Sigmoid colon (tissue), 7 donors: ENCODE measurements around the gene NTF3. TPM values are rescaled to one million over a fixed set of nuclear protein-coding genes. Genes with fewer than 3 reads are reported as not detected.

Experiments used
- DNase-seq: peaks from one replicate; pipeline ENCODE4 v3.0.0-alpha.2; 2019
- H3K27ac ChIP-seq, 4 donors: fragments of 200-600 bp; sonication (generic); one replicate each; pipeline ENCODE4 v1.5.1; 2016 to 2019; ENCODE audit warnings: mild to moderate bottlenecking in 1 of 4
- H3K27me3 ChIP-seq, 3 donors: fragments of 200-600 bp; sonication (generic); one replicate each; pipeline ENCODE4 v1.5.1; 2019; ENCODE audit warnings: mild to moderate bottlenecking in 1 of 3
- H3K36me3 ChIP-seq, 4 donors: fragments of 200-600 bp; sonication (generic); one replicate each; pipeline ENCODE4 v1.5.1; 2016 to 2019
- H3K4me1 ChIP-seq, 4 donors: fragments of 200-600 bp; sonication (generic); one replicate each; pipeline ENCODE4 v1.5.1; 2017 to 2019
- H3K4me3 ChIP-seq, 4 donors: fragments of 200-600 bp; sonication (generic); one replicate each; pipeline ENCODE4 v1.5.1; 2017 to 2019; ENCODE audit warnings: mild to moderate bottlenecking in 2 of 4, moderate library complexity in 1 of 4
- H3K9me3 ChIP-seq, 4 donors: fragments of 200-600 bp in 3 of 4; sonication (generic) in 3 of 4; one replicate each; pipeline versions ENCODE4 v1.5.1 to v1.6.1; 2013 to 2019
- EP300 ChIP-seq, 4 donors: sonication (generic); formaldehyde crosslinking; IDR thresholded peaks; one replicate each; pipeline ENCODE4 v1.6.1; 2017; ENCODE audit warnings: antibody characterized with exemption in 4 of 4
- POLR2A ChIP-seq, 2 donors: fragments of 450-650 bp; IDR thresholded peaks; one replicate each; pipeline ENCODE4 v1.6.1; 2016; ENCODE audit warnings: antibody characterized with exemption in 2 of 2, mild to moderate bottlenecking in 2 of 2, moderate library complexity in 2 of 2
- POLR2AphosphoS5 ChIP-seq, 4 donors: sonication (generic); formaldehyde crosslinking; IDR thresholded peaks; one replicate each; pipeline ENCODE4 v1.6.1; 2017; ENCODE audit warnings: antibody characterized with exemption in 4 of 4
- WGBS, 2 donors: extraction: QIAGEN DNeasy Blood & Tissue Kit; methylation state at CpG; one replicate each; pipeline ENCODE4 v1.1.7; 2013; 5-methylcytosine and 5-hydroxymethylcytosine counted together
- intact Hi-C: fragments of 100-400 bp; cut with DNase I; formaldehyde crosslinking; loops from one replicate; pipeline ENCODE4 v1.15.1; 2023
- polyA plus RNA-seq, 3 donors: library from polyadenylated mRNA; stranded (reverse); fragments of 200-250 nt; gene quantifications; one replicate each; pipeline ENCODE4 v1.2.3, GENCODE V29; 2013
- total RNA-seq, 4 donors: library from RNA; depleted of rRNA; stranded (reverse); fragments of >200 nt; gene quantifications; one replicate each; pipeline ENCODE4 v1.1.0, GENCODE V29; 2016
- TF ChIP-seq, protein P1 (sequence below), 4 experiments: fragments of 450-650 bp in 3 of 4; fragments of 200-600 bp in 1 of 4; IDR thresholded peaks; one replicate each; pipeline ENCODE4 v1.5.1; 2016 to 2019; ENCODE audit warnings: antibody characterized with exemption in 4 of 4, mild to moderate bottlenecking in 3 of 4, moderate library complexity in 2 of 4
- donor health status: healthy with polysubstance abuse.
- donor health status: Bipolar disorder and iron deficiency.
- donor health status: healthy.

NTF3 gene
- total and polyA plus RNA-seq, 7 donors = 0.71 to 1.8 (median 0.95) TPM; not detected in 2

DNA sequence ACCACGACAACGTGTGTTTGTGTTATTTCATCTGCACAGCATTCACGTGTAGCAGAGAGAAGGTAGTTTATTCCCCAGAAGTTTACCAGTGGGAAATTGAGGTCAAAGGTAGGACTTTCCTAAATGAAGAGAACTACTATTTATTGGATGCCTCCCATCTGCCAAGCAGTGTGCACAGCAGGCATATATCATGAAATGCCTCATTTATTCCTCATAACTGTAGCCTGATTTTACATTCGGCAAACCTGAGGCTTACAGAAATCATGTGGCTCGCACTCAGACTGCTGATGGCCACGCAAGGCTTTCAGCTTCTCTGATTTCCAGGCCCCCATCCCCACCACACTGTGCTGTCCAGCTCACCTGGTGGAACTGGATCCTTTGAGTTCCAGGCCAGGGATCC, 33.5 kb downstream of the NTF3 start:
- H3K9me3 ChIP-seq = no peaks in the 10 kb centered on the region
- H3K27me3 ChIP-seq = no peaks in the 10 kb centered on the region
- H3K27ac ChIP-seq = no peak overlapping the region
- no peaks in the 10 kb centered on the region for H3K4me1 ChIP-seq
- intact Hi-C loops = no loop called here
- TF ChIP-seq POLR2AphosphoS5 (IDR thresholded peaks at IDR 0.05) = no peak
- TF ChIP-seq, protein P1, sequence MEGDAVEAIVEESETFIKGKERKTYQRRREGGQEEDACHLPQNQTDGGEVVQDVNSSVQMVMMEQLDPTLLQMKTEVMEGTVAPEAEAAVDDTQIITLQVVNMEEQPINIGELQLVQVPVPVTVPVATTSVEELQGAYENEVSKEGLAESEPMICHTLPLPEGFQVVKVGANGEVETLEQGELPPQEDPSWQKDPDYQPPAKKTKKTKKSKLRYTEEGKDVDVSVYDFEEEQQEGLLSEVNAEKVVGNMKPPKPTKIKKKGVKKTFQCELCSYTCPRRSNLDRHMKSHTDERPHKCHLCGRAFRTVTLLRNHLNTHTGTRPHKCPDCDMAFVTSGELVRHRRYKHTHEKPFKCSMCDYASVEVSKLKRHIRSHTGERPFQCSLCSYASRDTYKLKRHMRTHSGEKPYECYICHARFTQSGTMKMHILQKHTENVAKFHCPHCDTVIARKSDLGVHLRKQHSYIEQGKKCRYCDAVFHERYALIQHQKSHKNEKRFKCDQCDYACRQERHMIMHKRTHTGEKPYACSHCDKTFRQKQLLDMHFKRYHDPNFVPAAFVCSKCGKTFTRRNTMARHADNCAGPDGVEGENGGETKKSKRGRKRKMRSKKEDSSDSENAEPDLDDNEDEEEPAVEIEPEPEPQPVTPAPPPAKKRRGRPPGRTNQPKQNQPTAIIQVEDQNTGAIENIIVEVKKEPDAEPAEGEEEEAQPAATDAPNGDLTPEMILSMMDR (IDR thresholded peaks at IDR 0.05) = no peak
- no peak for TF ChIP-seq POLR2A (IDR thresholded peaks at IDR 0.05)
- no peak for TF ChIP-seq EP300 (IDR thresholded peaks at IDR 0.05)
- no peak overlapping the region for H3K4me3 ChIP-seq
- DNase-seq = peak; percentile 5
- 55 to 82% methylated on average over 6 of the region's 6 CpGs for WGBS, 2 donors
- H3K36me3 ChIP-seq = no peaks in the 10 kb centered on the region

- no peaks in the 10 kb centered on the region for H3K27me3 ChIP-seq
- TF ChIP-seq POLR2A (IDR thresholded peaks at IDR 0.05) (no peak), EP300 (IDR thresholded peaks at IDR 0.05) (no peak), POLR2AphosphoS5 (IDR thresholded peaks at IDR 0.05) (no peak)
- TF ChIP-seq, protein P1 (IDR thresholded peaks at IDR 0.05) = no peak
- H3K4me1 ChIP-seq = no peaks in the 10 kb centered on the region
- intact Hi-C loops = no loop called here
- H3K27ac ChIP-seq = no peak overlapping the region
- DNase-seq = no peak
- 45 to 62% methylated on average over 5 of the region's 5 CpGs for WGBS, 2 donors
- no peak overlapping the region for H3K4me3 ChIP-seq
- no peaks in the 10 kb centered on the region for H3K9me3 ChIP-seq
- no peaks in the 10 kb centered on the region for H3K36me3 ChIP-seq
Measured at GRCh38 chr12:5466521-5466960, 34.6 kb downstream of the NTF3 start.

GRCh38 chr12:5467931-5468330, 36.0 kb downstream of the NTF3 start:
- WGBS, 2 donors = 54 to 76% methylated on average over 2 of the region's 2 CpGs
- no peak for DNase-seq
- no peak for TF ChIP-seq EP300 (IDR thresholded peaks at IDR 0.05)
- no peak for TF ChIP-seq POLR2A (IDR thresholded peaks at IDR 0.05)
- TF ChIP-seq POLR2AphosphoS5 (IDR thresholded peaks at IDR 0.05) = no peak
- TF ChIP-seq, protein P1 (IDR thresholded peaks at IDR 0.05) = no peak
- no peaks in the 10 kb centered on the region for H3K4me1 ChIP-seq
- H3K4me3 ChIP-seq = no peak overlapping the region
- no peaks in the 10 kb centered on the region for H3K27me3 ChIP-seq
- no peaks in the 10 kb centered on the region for H3K9me3 ChIP-seq
- intact Hi-C loops = no loop called here
- no peaks in the 10 kb centered on the region for H3K36me3 ChIP-seq
- no peak overlapping the region for H3K27ac ChIP-seq

DNA sequence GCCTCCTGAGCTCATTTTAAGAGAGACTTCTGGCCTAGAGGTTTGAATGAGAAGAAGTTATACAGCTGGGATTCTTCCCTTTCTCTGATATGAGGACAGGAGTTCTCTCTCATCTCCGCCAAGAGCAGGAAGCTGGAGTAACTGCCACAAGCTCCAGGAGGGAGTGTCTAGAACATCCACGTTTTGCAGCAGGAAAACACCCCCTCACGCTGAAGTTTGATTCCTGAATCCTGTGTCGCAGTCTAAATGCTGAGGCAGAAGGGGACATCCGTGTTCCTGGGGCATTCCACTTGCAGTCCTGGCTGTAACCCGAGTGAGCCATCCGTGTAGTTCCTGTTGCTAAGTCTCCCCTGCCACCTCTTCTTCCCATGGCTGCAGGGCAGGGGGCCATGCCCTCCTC, 38.3 kb downstream of the NTF3 start:
- DNase-seq = peak; percentile 35
- H3K27me3 ChIP-seq = no peaks in the 10 kb centered on the region
- H3K4me1 ChIP-seq = no peaks in the 10 kb centered on the region
- no peaks in the 10 kb centered on the region for H3K9me3 ChIP-seq
- H3K4me3 ChIP-seq = no peak overlapping the region
- no peak overlapping the region for H3K27ac ChIP-seq
- no peaks in the 10 kb centered on the region for H3K36me3 ChIP-seq
- TF ChIP-seq EP300 (IDR thresholded peaks at IDR 0.05) = no peak
- no peak for TF ChIP-seq POLR2A (IDR thresholded peaks at IDR 0.05)
- TF ChIP-seq POLR2AphosphoS5 (IDR thresholded peaks at IDR 0.05) = no peak
- TF ChIP-seq, protein P1 (IDR thresholded peaks at IDR 0.05) = no peak
- intact Hi-C loops = no loop called here
- 78 to 85% methylated on average over 7 of the region's 7 CpGs for WGBS, 2 donors

DNA sequence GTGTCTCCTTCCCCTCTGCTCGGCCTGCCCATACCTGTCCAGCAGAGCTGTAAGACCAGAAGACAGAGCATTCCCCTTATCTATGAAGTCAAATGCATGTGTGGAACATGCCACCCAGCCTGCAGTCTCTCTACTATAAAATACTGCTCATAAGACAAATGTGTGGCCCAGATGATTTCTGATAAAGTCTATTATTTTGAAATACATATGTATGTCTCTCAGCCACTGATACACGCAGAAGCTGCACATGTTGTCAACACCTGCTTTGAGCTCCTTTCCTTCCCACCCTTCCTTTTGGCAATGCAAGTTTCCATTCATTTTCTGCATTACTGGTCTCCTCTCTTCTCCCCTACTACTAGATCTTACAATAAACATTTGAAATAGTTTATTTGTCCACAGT, 38.8 kb downstream of the NTF3 start:
- intact Hi-C loops = no loop called here

More for the DNA sequence above, 38.8 kb downstream of the NTF3 start:
- Histone ChIP-seq H3K36me3 (no peaks in the 10 kb centered on the region), H3K27me3 (no peaks in the 10 kb centered on the region), H3K4me1 (no peaks in the 10 kb centered on the region), H3K27ac (no peak overlapping the region), H3K9me3 (no peaks in the 10 kb centered on the region), H3K4me3 (no peak overlapping the region)
- WGBS, 2 donors = 84 to 96% methylated on average over 2 of the region's 2 CpGs
- DNase-seq = no peak
- TF ChIP-seq EP300 (IDR thresholded peaks at IDR 0.05) (no peak), POLR2AphosphoS5 (IDR thresholded peaks at IDR 0.05) (no peak), POLR2A (IDR thresholded peaks at IDR 0.05) (no peak)
- TF ChIP-seq, protein P1 (IDR thresholded peaks at IDR 0.05) = no peak
